WERI-Rb-1 (cell line): ENCODE data around the gene PSMC4.

ENCODE experiments used
- DNase-seq: peaks from one replicate; pipeline ENCODE4 v3.0.0-alpha.2; 2020
- H3K27ac ChIP-seq: fragments of 250-450 bp; sonication (Bioruptor Pico); 2 replicates; pipeline ENCODE4 v1.5.1; 2020; ENCODE audit warnings: mild to moderate bottlenecking, moderate library complexity
- H3K27me3 ChIP-seq: fragments of 250-450 bp; sonication (Bioruptor Pico); 2 replicates; pipeline ENCODE4 v1.5.1; 2021; ENCODE audit warnings: mild to moderate bottlenecking, low read depth, moderate library complexity; ENCODE audit not compliant: insufficient read depth, severe bottlenecking
- H3K36me3 ChIP-seq: fragments of 250-450 bp; sonication (Bioruptor Pico); 2 replicates; pipeline ENCODE4 v1.5.1; 2020; ENCODE audit warnings: mild to moderate bottlenecking, moderate library complexity
- H3K4me3 ChIP-seq: 2 replicates; pipeline ENCODE4 v1.5.1; 2011; ENCODE audit warnings: low read depth, mild to moderate bottlenecking, control low read depth, low read length
- H3K9me3 ChIP-seq: fragments of 250-450 bp; sonication (Bioruptor Pico); 2 replicates; pipeline ENCODE4 v1.5.1; 2021; ENCODE audit warnings: mild to moderate bottlenecking, moderate library complexity; ENCODE audit not compliant: severe bottlenecking
- CTCF ChIP-seq: IDR thresholded peaks from 2 replicates; pipeline ENCODE4 v1.5.1; 2011; ENCODE audit warnings: low read depth, mild to moderate bottlenecking, control low read depth, inconsistent platforms, low read length

Gene PSMC4

GRCh38 chr19:39970675-39971379, at the start of gene PSMC4:
PSMC4 (plus strand) TSS chr19:39971165; CDS start chr19:39971203, 38 bp downstream.
- Histone ChIP-seq H3K9me3 (no peaks in the 10 kb centered on the region), H3K27me3 (no peaks in the 10 kb centered on the region), H3K27ac (peak within 1 kb of the TSS; percentile 78), H3K36me3 (peaks cover 34% of the 10 kb centered on the region), H3K4me3 (peak within 1 kb of the TSS; percentile 62)
- peak; percentile 97 for DNase-seq
- TF ChIP-seq CTCF, result peak; percentile 80

GRCh38 chr19:39923862-39924261, 47.1 kb upstream of the PSMC4 start:
- H3K36me3 ChIP-seq, result no peaks in the 10 kb centered on the region
- TF ChIP-seq CTCF, result no peak
- no peak for DNase-seq
- H3K9me3 ChIP-seq, result no peaks in the 10 kb centered on the region
- no peak overlapping the region for H3K4me3 ChIP-seq
- H3K27ac ChIP-seq, result no peak overlapping the region
- no peaks in the 10 kb centered on the region for H3K27me3 ChIP-seq

GRCh38 chr19:39924389-39924788, 46.6 kb upstream of the PSMC4 start:
- Histone ChIP-seq H3K9me3 (no peaks in the 10 kb centered on the region), H3K36me3 (no peaks in the 10 kb centered on the region), H3K27me3 (no peaks in the 10 kb centered on the region), H3K4me3 (no peak overlapping the region), H3K27ac (no peak overlapping the region)
- DNase-seq, result no peak
- TF ChIP-seq CTCF, result no peak

GRCh38 chr19:39924952-39925351, 46.0 kb upstream of the PSMC4 start:
- Histone ChIP-seq H3K36me3 (no peaks in the 10 kb centered on the region), H3K4me3 (no peak overlapping the region), H3K27ac (no peak overlapping the region), H3K9me3 (no peaks in the 10 kb centered on the region), H3K27me3 (no peaks in the 10 kb centered on the region)
- DNase-seq, result no peak
- no peak for TF ChIP-seq CTCF

GRCh38 chr19:39926170-39926760, 44.7 kb upstream of the PSMC4 start:
- Histone ChIP-seq H3K36me3 (no peaks in the 10 kb centered on the region), H3K27me3 (no peaks in the 10 kb centered on the region), H3K27ac (no peak overlapping the region), H3K4me3 (no peak overlapping the region), H3K9me3 (no peaks in the 10 kb centered on the region)
- no peak for DNase-seq
- TF ChIP-seq CTCF, result no peak

- Histone ChIP-seq H3K9me3 (no peaks in the 10 kb centered on the region), H3K36me3 (no peaks in the 10 kb centered on the region), H3K27me3 (no peaks in the 10 kb centered on the region), H3K4me3 (no peak overlapping the region), H3K27ac (no peak overlapping the region)
- TF ChIP-seq CTCF, result no peak
- no peak for DNase-seq
Observed at GRCh38 chr19:39927076-39927475, 43.9 kb upstream of the PSMC4 start.
